ENCODE results near the gene EIF3K. TPM values are rescaled to one million over a fixed set of nuclear protein-coding genes. Genes with fewer than 3 reads are reported as not detected.

The EIF3K gene
- total RNA-seq, 1 donor from 2014 or later = 598 TPM

- H3K27ac ChIP-seq (replicated peaks) = peak overlapping the region; percentile 95
- DNase-seq = no peak
- peaks cover 70% of the 10 kb centered on the region for H3K4me1 ChIP-seq
- H3K27me3 ChIP-seq (ENCODE audit: low read depth) = no peaks in the 10 kb centered on the region
- H3K9me3 ChIP-seq (replicated peaks) = no peaks in the 10 kb centered on the region
- intact Hi-C loops (cut with micrococcal nuclease) = no loop called here
- H3K36me3 ChIP-seq = no peaks in the 10 kb centered on the region
- TF ChIP-seq CTCF (IDR thresholded peaks at IDR 0.05; ENCODE audit: borderline replicate concordance) = no peak
- peak overlapping the region; percentile 94 for H3K4me3 ChIP-seq
Measured at GRCh38 chr19:38648769-38649304, 29.8 kb downstream of the EIF3K start.

GRCh38 chr19:38649305-38650171, 30.6 kb downstream of the EIF3K start:
- Histone ChIP-seq H3K27ac (replicated peaks) (peak overlapping the region; percentile 95), H3K9me3 (replicated peaks) (no peaks in the 10 kb centered on the region), H3K4me1 (peaks cover 77% of the 10 kb centered on the region), H3K27me3 (ENCODE audit: low read depth) (no peaks in the 10 kb centered on the region), H3K36me3 (peaks cover 4% of the 10 kb centered on the region), H3K4me3 (peak overlapping the region; percentile 94)
- no peak for TF ChIP-seq CTCF (IDR thresholded peaks at IDR 0.05; ENCODE audit: borderline replicate concordance)
- intact Hi-C loops (cut with micrococcal nuclease) = loop anchor here (10.0 kb wide), 1 partner anchor 55 kb away; no protein-coding TSS in a partner anchor
- DNase-seq = no peak

GRCh38 chr19:38650172-38650775, 31.3 kb downstream of the EIF3K start:
- Histone ChIP-seq H3K36me3 (peaks cover 4% of the 10 kb centered on the region), H3K4me3 (peak overlapping the region; percentile 94), H3K27me3 (ENCODE audit: low read depth) (no peaks in the 10 kb centered on the region), H3K4me1 (peaks cover 84% of the 10 kb centered on the region), H3K27ac (replicated peaks) (peak overlapping the region; percentile 95), H3K9me3 (replicated peaks) (no peaks in the 10 kb centered on the region)
- intact Hi-C loops (cut with micrococcal nuclease) = loop anchor here (10.0 kb wide), 1 partner anchor 55 kb away; no protein-coding TSS in a partner anchor
- no peak for DNase-seq
- no peak for TF ChIP-seq CTCF (IDR thresholded peaks at IDR 0.05; ENCODE audit: borderline replicate concordance)

GRCh38 chr19:38650911-38651584, 32.1 kb downstream of the EIF3K start:
- peak overlapping the region; percentile 95 for H3K27ac ChIP-seq (replicated peaks)
- no peaks in the 10 kb centered on the region for H3K27me3 ChIP-seq (ENCODE audit: low read depth)
- no peaks in the 10 kb centered on the region for H3K9me3 ChIP-seq (replicated peaks)
- intact Hi-C loops (cut with micrococcal nuclease) = loop anchor here (10.0 kb wide), 1 partner anchor 54 kb away; no protein-coding TSS in a partner anchor
- TF ChIP-seq CTCF (IDR thresholded peaks at IDR 0.05; ENCODE audit: borderline replicate concordance) = no peak
- peaks cover 92% of the 10 kb centered on the region for H3K4me1 ChIP-seq
- peaks cover 4% of the 10 kb centered on the region for H3K36me3 ChIP-seq
- no peak for DNase-seq
- H3K4me3 ChIP-seq = peak overlapping the region; percentile 94

- H3K4me1 ChIP-seq = peaks cover 100% of the 10 kb centered on the region
- peak overlapping the region; percentile 95 for H3K27ac ChIP-seq (replicated peaks)
- H3K4me3 ChIP-seq = peak overlapping the region; percentile 94
- H3K27me3 ChIP-seq (ENCODE audit: low read depth) = no peaks in the 10 kb centered on the region
- no peaks in the 10 kb centered on the region for H3K9me3 ChIP-seq (replicated peaks)
- DNase-seq = no peak
- H3K36me3 ChIP-seq = peaks cover 8% of the 10 kb centered on the region
- TF ChIP-seq CTCF (IDR thresholded peaks at IDR 0.05; ENCODE audit: borderline replicate concordance) = peak; percentile 10
- intact Hi-C loops (cut with micrococcal nuclease) = loop anchor here (10.0 kb wide), 1 partner anchor 52 kb away; no protein-coding TSS in a partner anchor
Measured at GRCh38 chr19:38653028-38653571, 34.1 kb downstream of the EIF3K start.
